WTC11 (cell line): ENCODE results near the gene ERICH6. TPM values are rescaled to one million over a fixed set of nuclear protein-coding genes. Genes with fewer than 3 reads are reported as not detected.

Source experiments
- ATAC-seq: fragments of 200-7000 bp; cut with Tn5 transposase; 2 replicates; pipeline ENCODE4 v1.10.0; 2021; ENCODE audit warnings: mild to moderate bottlenecking, moderate library complexity
- CTCF ChIA-PET: fragments of 300-600 bp; sonication (Branson Sonifier 250); formaldehyde crosslinking; loops from one replicate; lab custom pipeline; 2021; ENCODE audit warnings: antibody characterized with exemption; lab: Charles Lee
- POLR2A ChIA-PET: fragments of 350-600 bp; sonication (Branson Sonifier 250); formaldehyde crosslinking; loops from one replicate; lab custom pipeline; 2021; ENCODE audit warnings: antibody characterized with exemption; lab: Charles Lee
- DNase-seq: peaks from one replicate; pipeline ENCODE4 v3.0.0; 2021; ENCODE audit warnings: low spot score
- H3K27ac Mint-ChIP-seq: 2 replicates; pipeline ENCODE4 v1.8.0; 2021; ENCODE audit warnings: mixed read lengths
- H3K27me3 Mint-ChIP-seq: 2 replicates; pipeline ENCODE4 v1.8.0; 2021; ENCODE audit warnings: low read depth, mild to moderate bottlenecking, moderate library complexity, mixed read lengths
- H3K36me3 Mint-ChIP-seq: 2 replicates; pipeline ENCODE4 v1.8.0; 2021; ENCODE audit warnings: mixed read lengths
- H3K4me1 Mint-ChIP-seq: 2 replicates; pipeline ENCODE4 v1.8.0; 2022; ENCODE audit warnings: mixed read lengths
- H3K4me3 Mint-ChIP-seq: 2 replicates; pipeline ENCODE4 v1.8.0; 2021; ENCODE audit warnings: mild to moderate bottlenecking, moderate library complexity, mixed read lengths
- H3K9me3 Mint-ChIP-seq: 2 replicates; pipeline ENCODE4 v1.8.0; 2021; ENCODE audit warnings: mixed read lengths
- FOXJ3 ChIP-seq: sonication (generic); formaldehyde crosslinking; IDR thresholded peaks from 2 replicates; pipeline ENCODE4 v1.9.0; 2021; ENCODE audit warnings: missing genetic modification reagents, mild to moderate bottlenecking, borderline replicate concordance
- GTF2I ChIP-seq: fragments of 250-450 bp; sonication (Bioruptor Pico); conservative IDR thresholded peaks from 2 replicates; pipeline ENCODE4 v1.4.0; 2021; ENCODE audit warnings: mild to moderate bottlenecking
- MXD4 ChIP-seq: fragments of 250-450 bp; sonication (Bioruptor Pico); IDR thresholded peaks from 2 replicates; pipeline ENCODE4 v1.8.0; 2021; ENCODE audit warnings: mild to moderate bottlenecking, moderate library complexity, borderline replicate concordance
- NFATC4 ChIP-seq: fragments of 250-450 bp; sonication (Bioruptor Pico); IDR thresholded peaks from 2 replicates; pipeline ENCODE4 v1.9.0; 2021; ENCODE audit warnings: mild to moderate bottlenecking
- NR3C1 ChIP-seq: sonication (generic); formaldehyde crosslinking; conservative IDR thresholded peaks from 2 replicates; pipeline ENCODE4 v1.8.1; 2023; ENCODE audit warnings: low read depth, mild to moderate bottlenecking, missing genetic modification reagents
- PRRX2 ChIP-seq: fragments of 250-450 bp; sonication (Bioruptor Pico); IDR thresholded peaks from 2 replicates; pipeline ENCODE4 v1.8.0; 2021; ENCODE audit warnings: mild to moderate bottlenecking
- RORB ChIP-seq: fragments of 250-450 bp; sonication (Bioruptor Pico); IDR thresholded peaks from 2 replicates; pipeline ENCODE4 v1.9.0; 2021; ENCODE audit warnings: mild to moderate bottlenecking
- TCF7 ChIP-seq: sonication (generic); formaldehyde crosslinking; IDR thresholded peaks from 2 replicates; pipeline ENCODE4 v1.8.0; 2022; ENCODE audit warnings: mild to moderate bottlenecking, low read depth, missing genetic modification reagents, moderate library complexity
- TEAD4 ChIP-seq: sonication (generic); formaldehyde crosslinking; IDR thresholded peaks from 2 replicates; pipeline ENCODE4 v1.8.0; 2022; ENCODE audit warnings: mild to moderate bottlenecking, missing genetic modification reagents
- ZNF416 ChIP-seq: fragments of 250-450 bp; sonication (Bioruptor Pico); IDR thresholded peaks from 2 replicates; pipeline ENCODE4 v1.9.0; 2021; ENCODE audit warnings: mild to moderate bottlenecking, inconsistent platforms
- ZNF423 ChIP-seq: fragments of 250-450 bp; sonication (Bioruptor Pico); IDR thresholded peaks from 2 replicates; pipeline ENCODE4 v2.1.2; 2022; ENCODE audit warnings: mild to moderate bottlenecking, moderate library complexity
- ZNF671 ChIP-seq: fragments of 250-450 bp; sonication (Bioruptor Pico); IDR thresholded peaks from 2 replicates; pipeline ENCODE4 v1.8.0; 2021; ENCODE audit warnings: mild to moderate bottlenecking
- total RNA-seq: library from RNA; stranded (reverse); gene quantifications from 3 replicates; pipeline ENCODE4 v1.2.3, GENCODE V29; 2021
- TF ChIP-seq, protein P1 (sequence below): sonication (generic); formaldehyde crosslinking; IDR thresholded peaks from 2 replicates; pipeline ENCODE4 v1.8.1; 2022; ENCODE audit warnings: missing genetic modification reagents, borderline replicate concordance
- TF ChIP-seq, protein P2 (sequence below): sonication (generic); formaldehyde crosslinking; IDR thresholded peaks from 2 replicates; pipeline ENCODE4 v1.8.1; 2023; ENCODE audit warnings: mild to moderate bottlenecking, missing genetic modification reagents, moderate library complexity
- TF ChIP-seq, protein P3 (sequence below): fragments of 250-450 bp; sonication (Bioruptor Pico); conservative IDR thresholded peaks from 2 replicates; pipeline ENCODE4 v1.9.0; 2021; ENCODE audit warnings: mild to moderate bottlenecking
- TF ChIP-seq, protein P4 (sequence below): sonication (generic); formaldehyde crosslinking; IDR thresholded peaks from 2 replicates; pipeline ENCODE4 v1.8.1; 2022; ENCODE audit warnings: low read depth, missing genetic modification reagents, borderline replicate concordance
- TF ChIP-seq, protein P5 (sequence below): sonication (generic); formaldehyde crosslinking; conservative IDR thresholded peaks from 2 replicates; pipeline ENCODE4 v1.8.1; 2023; ENCODE audit warnings: mild to moderate bottlenecking, low read depth, missing genetic modification reagents, moderate library complexity
- TF ChIP-seq, protein P6 (sequence below): sonication (generic); formaldehyde crosslinking; IDR thresholded peaks from 2 replicates; pipeline ENCODE4 v1.8.0; 2023; ENCODE audit warnings: mild to moderate bottlenecking, missing genetic modification reagents

ERICH6 gene
- total RNA-seq, 1 experiment from 2014 or later, result 0.26 TPM

DNA sequence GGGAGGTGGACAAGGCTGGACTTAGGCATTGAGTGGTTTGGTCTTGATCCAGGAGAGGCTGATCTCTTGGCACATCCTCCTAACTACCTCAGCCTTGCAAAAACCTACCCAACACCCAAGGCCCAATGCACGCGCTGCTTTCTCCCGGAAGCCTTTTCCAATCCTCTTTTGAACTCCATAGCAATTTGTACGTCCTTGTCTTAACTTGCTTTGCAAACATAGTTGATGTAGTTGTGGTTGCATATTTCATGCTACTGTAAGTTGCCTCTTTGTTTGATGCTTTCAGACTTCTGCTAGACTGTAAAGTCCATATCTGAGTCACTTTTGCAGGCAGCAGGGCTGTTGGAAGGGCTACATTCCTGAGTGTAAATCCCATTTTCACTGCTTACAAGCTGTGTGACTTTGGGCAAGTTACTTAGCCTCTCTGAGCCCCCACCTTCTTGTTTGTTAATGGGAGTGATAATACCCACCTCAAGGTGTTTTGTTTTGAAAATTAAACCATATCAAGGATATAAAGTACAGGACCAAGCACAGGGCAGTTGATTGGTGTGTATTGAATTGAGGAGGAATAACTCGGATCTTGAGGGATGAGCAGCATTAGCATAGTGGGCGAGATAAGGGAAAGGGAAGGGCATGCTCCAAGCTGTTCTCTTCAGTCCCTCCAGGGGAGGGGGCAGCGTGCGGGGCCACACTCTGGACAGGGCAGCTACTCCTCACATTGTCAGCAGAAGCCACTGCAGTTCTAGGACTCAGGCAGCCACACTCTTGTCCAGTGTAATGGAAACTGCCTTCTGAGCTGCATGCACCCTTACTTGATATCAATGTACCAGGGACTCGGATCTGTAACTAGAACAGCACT is 30.4 kb upstream of the ERICH6 start:
- TF ChIP-seq ZNF416 (CRISPR knock-in tag) (no peak), NFATC4 (CRISPR knock-in tag) (no peak), TEAD4 (CRISPR knock-in tag) (no peak), RORB (CRISPR knock-in tag) (no peak), NR3C1 (CRISPR knock-in tag) (no peak), GTF2I (CRISPR knock-in tag) (no peak), MXD4 (no peak)
- TF ChIP-seq, protein P1, sequence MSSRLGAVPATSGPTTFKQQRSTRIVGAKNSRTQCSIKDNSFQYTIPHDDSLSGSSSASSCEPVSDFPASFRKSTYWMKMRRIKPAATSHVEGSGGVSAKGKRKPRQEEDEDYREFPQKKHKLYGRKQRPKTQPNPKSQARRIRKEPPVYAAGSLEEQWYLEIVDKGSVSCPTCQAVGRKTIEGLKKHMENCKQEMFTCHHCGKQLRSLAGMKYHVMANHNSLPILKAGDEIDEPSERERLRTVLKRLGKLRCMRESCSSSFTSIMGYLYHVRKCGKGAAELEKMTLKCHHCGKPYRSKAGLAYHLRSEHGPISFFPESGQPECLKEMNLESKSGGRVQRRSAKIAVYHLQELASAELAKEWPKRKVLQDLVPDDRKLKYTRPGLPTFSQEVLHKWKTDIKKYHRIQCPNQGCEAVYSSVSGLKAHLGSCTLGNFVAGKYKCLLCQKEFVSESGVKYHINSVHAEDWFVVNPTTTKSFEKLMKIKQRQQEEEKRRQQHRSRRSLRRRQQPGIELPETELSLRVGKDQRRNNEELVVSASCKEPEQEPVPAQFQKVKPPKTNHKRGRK, result no peak
- TF ChIP-seq, protein P2, sequence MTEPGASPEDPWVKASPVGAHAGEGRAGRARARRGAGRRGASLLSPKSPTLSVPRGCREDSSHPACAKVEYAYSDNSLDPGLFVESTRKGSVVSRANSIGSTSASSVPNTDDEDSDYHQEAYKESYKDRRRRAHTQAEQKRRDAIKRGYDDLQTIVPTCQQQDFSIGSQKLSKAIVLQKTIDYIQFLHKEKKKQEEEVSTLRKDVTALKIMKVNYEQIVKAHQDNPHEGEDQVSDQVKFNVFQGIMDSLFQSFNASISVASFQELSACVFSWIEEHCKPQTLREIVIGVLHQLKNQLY (CRISPR knock-in tag), result no peak
- TF ChIP-seq, protein P3, sequence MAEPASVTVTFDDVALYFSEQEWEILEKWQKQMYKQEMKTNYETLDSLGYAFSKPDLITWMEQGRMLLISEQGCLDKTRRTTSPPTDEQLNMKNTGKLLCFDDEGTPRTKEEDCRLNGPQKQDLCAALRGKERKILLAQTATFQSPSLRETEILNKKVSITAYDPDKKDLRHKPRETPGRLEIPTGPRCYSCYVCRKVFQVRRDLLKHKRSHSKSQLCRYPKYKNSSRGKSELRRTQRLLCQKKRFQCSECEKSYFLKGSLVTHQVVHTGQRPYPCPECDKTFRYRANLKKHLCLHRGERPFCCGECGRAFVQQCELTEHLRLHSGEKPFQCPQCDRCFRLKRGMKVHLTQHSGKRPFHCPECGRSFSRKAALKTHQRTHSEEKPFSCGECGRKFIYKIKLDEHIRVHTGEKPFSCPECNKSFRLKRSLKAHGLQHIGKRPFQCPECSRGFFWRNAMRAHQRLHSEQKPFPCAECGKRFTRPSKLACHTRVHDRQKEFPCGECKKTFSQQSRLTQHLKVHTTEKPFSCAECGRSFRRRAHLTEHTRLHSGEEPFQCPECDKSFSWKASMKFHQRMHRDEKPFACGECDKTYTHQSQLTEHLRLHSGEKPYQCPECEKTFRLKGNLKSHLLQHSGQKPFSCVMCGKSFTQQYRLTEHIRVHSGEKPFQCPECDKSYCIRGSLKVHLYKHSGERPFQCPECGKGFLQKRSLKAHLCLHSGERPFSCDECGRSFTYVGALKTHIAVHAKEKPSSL, result no peak
- ATAC-seq (no peak), DNase-seq (no peak)
- Mint-ChIP-seq H3K4me3 (no peak overlapping the region), H3K9me3 (no peaks in the 10 kb centered on the region), H3K27me3 (no peaks in the 10 kb centered on the region), H3K36me3 (no peaks in the 10 kb centered on the region), H3K4me1 (peaks cover 25% of the 10 kb centered on the region), H3K27ac (no peak overlapping the region)
- POLR2A ChIA-PET, result no interaction called here
- CTCF ChIA-PET, result interaction anchor here (1.0 kb wide), 1 partner anchor 45 kb away, joined by 5 read pairs; no protein-coding TSS in a partner anchor

DNA sequence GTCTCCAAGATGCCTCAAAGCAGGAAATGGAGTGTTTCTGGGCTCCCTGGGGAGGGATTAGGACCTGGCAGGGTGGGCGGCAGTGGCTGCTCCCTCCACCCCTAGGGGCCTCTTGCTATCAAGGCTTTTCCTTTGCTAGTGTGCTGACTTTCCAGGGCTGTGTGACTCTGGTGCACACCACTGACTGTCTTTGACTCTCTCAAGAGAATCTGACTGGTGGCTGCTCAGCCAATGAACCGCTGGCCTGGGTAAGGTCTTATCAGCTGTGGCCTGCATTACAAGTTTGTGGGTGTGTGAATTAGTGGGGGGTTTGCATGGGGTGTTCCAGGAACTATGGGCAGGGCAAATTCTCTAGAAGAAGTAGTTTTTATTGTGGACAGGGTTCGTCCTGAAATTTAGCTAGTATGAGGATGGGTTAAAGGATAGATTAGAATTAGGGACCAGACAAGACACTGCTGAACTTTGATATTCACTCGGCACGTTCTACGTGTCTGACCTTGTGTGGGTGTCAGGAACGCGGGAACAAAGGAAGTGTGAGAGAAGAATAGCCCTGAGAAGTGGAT is 29.7 kb upstream of the ERICH6 start:
- H3K4me3 Mint-ChIP-seq, result no peak overlapping the region
- no peak overlapping the region for H3K27ac Mint-ChIP-seq
- no peaks in the 10 kb centered on the region for H3K9me3 Mint-ChIP-seq
- ATAC-seq (peak; percentile 60), DNase-seq (no peak)
- peaks cover 24% of the 10 kb centered on the region for H3K4me1 Mint-ChIP-seq
- TF ChIP-seq PRRX2 (no peak), ZNF423 (CRISPR knock-in tag) (peak; percentile 79)
- POLR2A ChIA-PET, result no interaction called here
- H3K36me3 Mint-ChIP-seq, result no peaks in the 10 kb centered on the region
- CTCF ChIA-PET, result no interaction called here
- no peaks in the 10 kb centered on the region for H3K27me3 Mint-ChIP-seq

DNA sequence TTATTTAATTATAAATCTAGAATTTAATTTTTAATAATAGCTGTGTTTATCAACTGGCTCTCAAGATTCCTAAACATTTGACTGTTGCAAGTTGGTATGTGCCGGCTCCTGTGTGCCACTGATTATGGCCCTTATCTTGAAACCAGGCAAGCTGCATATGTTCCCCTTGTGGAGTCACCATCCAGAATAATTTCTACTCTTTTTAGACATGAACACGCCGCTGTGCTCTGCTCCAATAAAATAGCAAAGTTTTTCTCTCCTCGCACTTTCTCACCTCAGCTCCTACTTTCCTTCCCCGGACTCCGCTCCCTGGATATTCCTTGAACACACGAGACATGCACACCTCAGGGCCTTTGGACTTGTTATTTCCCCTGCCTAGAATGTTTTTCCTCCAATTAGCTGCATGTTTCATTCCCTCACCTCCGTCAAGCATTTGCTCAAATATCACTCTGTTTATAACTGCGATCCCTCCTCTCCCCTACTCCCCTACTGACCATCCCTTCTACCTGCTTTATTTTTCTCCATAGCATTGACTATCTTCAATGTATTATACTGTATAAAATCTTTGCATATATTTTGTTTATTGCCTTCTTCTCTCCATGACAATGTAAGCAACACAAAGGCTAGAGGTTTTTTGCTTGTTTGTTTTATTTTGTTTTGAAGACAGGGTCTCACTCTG is 26.1 kb upstream of the ERICH6 start:
- no peak for ATAC-seq
- Mint-ChIP-seq H3K27ac (no peak overlapping the region), H3K9me3 (no peaks in the 10 kb centered on the region), H3K36me3 (no peaks in the 10 kb centered on the region), H3K27me3 (no peaks in the 10 kb centered on the region), H3K4me1 (peaks cover 10% of the 10 kb centered on the region), H3K4me3 (no peak overlapping the region)
- ChIA-PET POLR2A (no interaction called here), CTCF (interaction anchor here (2.2 kb wide), 1 partner anchor 50 kb away, joined by 6 read pairs; no protein-coding TSS in a partner anchor)
- no peak for DNase-seq
- TF ChIP-seq, protein P4, sequence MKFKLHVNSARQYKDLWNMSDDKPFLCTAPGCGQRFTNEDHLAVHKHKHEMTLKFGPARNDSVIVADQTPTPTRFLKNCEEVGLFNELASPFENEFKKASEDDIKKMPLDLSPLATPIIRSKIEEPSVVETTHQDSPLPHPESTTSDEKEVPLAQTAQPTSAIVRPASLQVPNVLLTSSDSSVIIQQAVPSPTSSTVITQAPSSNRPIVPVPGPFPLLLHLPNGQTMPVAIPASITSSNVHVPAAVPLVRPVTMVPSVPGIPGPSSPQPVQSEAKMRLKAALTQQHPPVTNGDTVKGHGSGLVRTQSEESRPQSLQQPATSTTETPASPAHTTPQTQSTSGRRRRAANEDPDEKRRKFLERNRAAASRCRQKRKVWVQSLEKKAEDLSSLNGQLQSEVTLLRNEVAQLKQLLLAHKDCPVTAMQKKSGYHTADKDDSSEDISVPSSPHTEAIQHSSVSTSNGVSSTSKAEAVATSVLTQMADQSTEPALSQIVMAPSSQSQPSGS (CRISPR knock-in tag), result no peak
- TF ChIP-seq TCF7 (CRISPR knock-in tag) (no peak), ZNF671 (CRISPR knock-in tag) (no peak), FOXJ3 (CRISPR knock-in tag) (no peak)
- TF ChIP-seq, protein P5, sequence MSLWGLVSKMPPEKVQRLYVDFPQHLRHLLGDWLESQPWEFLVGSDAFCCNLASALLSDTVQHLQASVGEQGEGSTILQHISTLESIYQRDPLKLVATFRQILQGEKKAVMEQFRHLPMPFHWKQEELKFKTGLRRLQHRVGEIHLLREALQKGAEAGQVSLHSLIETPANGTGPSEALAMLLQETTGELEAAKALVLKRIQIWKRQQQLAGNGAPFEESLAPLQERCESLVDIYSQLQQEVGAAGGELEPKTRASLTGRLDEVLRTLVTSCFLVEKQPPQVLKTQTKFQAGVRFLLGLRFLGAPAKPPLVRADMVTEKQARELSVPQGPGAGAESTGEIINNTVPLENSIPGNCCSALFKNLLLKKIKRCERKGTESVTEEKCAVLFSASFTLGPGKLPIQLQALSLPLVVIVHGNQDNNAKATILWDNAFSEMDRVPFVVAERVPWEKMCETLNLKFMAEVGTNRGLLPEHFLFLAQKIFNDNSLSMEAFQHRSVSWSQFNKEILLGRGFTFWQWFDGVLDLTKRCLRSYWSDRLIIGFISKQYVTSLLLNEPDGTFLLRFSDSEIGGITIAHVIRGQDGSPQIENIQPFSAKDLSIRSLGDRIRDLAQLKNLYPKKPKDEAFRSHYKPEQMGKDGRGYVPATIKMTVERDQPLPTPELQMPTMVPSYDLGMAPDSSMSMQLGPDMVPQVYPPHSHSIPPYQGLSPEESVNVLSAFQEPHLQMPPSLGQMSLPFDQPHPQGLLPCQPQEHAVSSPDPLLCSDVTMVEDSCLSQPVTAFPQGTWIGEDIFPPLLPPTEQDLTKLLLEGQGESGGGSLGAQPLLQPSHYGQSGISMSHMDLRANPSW, result no peak
- TF ChIP-seq, protein P6, sequence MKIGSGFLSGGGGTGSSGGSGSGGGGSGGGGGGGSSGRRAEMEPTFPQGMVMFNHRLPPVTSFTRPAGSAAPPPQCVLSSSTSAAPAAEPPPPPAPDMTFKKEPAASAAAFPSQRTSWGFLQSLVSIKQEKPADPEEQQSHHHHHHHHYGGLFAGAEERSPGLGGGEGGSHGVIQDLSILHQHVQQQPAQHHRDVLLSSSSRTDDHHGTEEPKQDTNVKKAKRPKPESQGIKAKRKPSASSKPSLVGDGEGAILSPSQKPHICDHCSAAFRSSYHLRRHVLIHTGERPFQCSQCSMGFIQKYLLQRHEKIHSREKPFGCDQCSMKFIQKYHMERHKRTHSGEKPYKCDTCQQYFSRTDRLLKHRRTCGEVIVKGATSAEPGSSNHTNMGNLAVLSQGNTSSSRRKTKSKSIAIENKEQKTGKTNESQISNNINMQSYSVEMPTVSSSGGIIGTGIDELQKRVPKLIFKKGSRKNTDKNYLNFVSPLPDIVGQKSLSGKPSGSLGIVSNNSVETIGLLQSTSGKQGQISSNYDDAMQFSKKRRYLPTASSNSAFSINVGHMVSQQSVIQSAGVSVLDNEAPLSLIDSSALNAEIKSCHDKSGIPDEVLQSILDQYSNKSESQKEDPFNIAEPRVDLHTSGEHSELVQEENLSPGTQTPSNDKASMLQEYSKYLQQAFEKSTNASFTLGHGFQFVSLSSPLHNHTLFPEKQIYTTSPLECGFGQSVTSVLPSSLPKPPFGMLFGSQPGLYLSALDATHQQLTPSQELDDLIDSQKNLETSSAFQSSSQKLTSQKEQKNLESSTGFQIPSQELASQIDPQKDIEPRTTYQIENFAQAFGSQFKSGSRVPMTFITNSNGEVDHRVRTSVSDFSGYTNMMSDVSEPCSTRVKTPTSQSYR (CRISPR knock-in tag), result no peak
